Measurements from ENCODE around the gene LCE2C. TPM values are rescaled to one million over a fixed set of nuclear protein-coding genes. Genes with fewer than 3 reads are reported as not detected.

The LCE2C gene
- total RNA-seq, 1 experiment from 2014 or later, result not detected

GRCh38 chr1:152630596-152630995 is 44.5 kb upstream of the LCE2C start:
- WGBS (ENCODE audit: extremely low coverage, insufficient read length, low lambda C conversion rate), result no CpG with 5 or more reads among the region's 3 CpGs
- no peak for TF ChIP-seq CTCF (conservative IDR thresholded peaks at IDR 0.05)
- H3K9me3 Mint-ChIP-seq, result peaks cover 93 to 95% of the 10 kb centered on the region in 2 experiments
- H3K23ac ChIP-seq (ENCODE audit: insufficient read length, low read depth, low read length), result no peak overlapping the region
- no peak overlapping the region for H2BK5ac ChIP-seq (ENCODE audit: insufficient read length, low read length)
- H2BK12ac ChIP-seq (ENCODE audit: insufficient read length, low read depth, low read length), result no peak overlapping the region
- no peak overlapping the region for H3T11ph ChIP-seq (ENCODE audit: low read length)
- H3K27me3 Mint-ChIP-seq (ENCODE audit: low read depth), result peaks cover 2% of the 10 kb centered on the region; the same call in 1 of the 2 replicates
- peaks cover 88% of the 10 kb centered on the region for H3K9me3 ChIP-seq (ENCODE audit: control insufficient read depth, low read depth, low read length)
- H2AK5ac ChIP-seq (ENCODE audit: insufficient read length, low read length), result no peak overlapping the region
- no peak for DNase-seq
- no peaks in the 10 kb centered on the region for H3K27me3 ChIP-seq (ENCODE audit: insufficient read depth, low read length)
- no peak overlapping the region for H3K14ac ChIP-seq (ENCODE audit: insufficient read depth, low read length)
- H3K27ac Mint-ChIP-seq, result no peak overlapping the region
- H3K4me3 Mint-ChIP-seq, result no peak overlapping the region
- no peak overlapping the region for H2BK120ac ChIP-seq (ENCODE audit: low read depth, low read length, poor library complexity, severe bottlenecking)
- no peaks in the 10 kb centered on the region for H3K79me1 ChIP-seq (ENCODE audit: insufficient read depth, low read depth, low read length, poor library complexity, severe bottlenecking)
- H4K20me1 ChIP-seq (ENCODE audit: control insufficient read depth, insufficient read depth, insufficient read length), result no peaks in the 10 kb centered on the region
- H4K91ac ChIP-seq (ENCODE audit: insufficient read length, low read depth, low read length), result no peak overlapping the region
- no peaks in the 10 kb centered on the region for H3K79me2 ChIP-seq (ENCODE audit: insufficient read depth, low read length)
- H4K8ac ChIP-seq (replicated peaks; ENCODE audit: insufficient read length, low read depth, low read length), result no peak overlapping the region
- no peak overlapping the region for H3K27ac ChIP-seq (ENCODE audit: insufficient read length, low read depth, low read length)
- H3K23me2 ChIP-seq (ENCODE audit: insufficient read length, low read depth, low read length, poor library complexity, severe bottlenecking), result no peaks in the 10 kb centered on the region
- H2BK15ac ChIP-seq (ENCODE audit: low read depth, low read length), result no peak overlapping the region
- no peaks in the 10 kb centered on the region for H3K4me1 Mint-ChIP-seq
- no peak overlapping the region for H3K56ac ChIP-seq (ENCODE audit: insufficient read length, low read depth, low read length)
- no peak overlapping the region for H3K4ac ChIP-seq (ENCODE audit: low read depth, low read length)
- H2AFZ ChIP-seq (ENCODE audit: low read length), result no peak overlapping the region
- H3K4me1 ChIP-seq (ENCODE audit: insufficient read depth, low read length), result no peaks in the 10 kb centered on the region
- H3K18ac ChIP-seq (ENCODE audit: insufficient read length, low read depth, low read length), result no peak overlapping the region
- H3K4me2 ChIP-seq (ENCODE audit: insufficient read depth, insufficient read length, low read length), result no peak overlapping the region
- H4K5ac ChIP-seq (ENCODE audit: insufficient read length, low read depth, low read length), result no peak overlapping the region
- H2BK20ac ChIP-seq (ENCODE audit: low read depth, low read length, poor library complexity, severe bottlenecking), result no peak overlapping the region
- H3K9ac ChIP-seq (ENCODE audit: extremely low read depth, insufficient read length, low read length), result no peak overlapping the region
- H3K36me3 Mint-ChIP-seq (ENCODE audit: insufficient read depth in 1 of 3, low read depth in 3 of 3), result peaks cover 0 to 48% (median 12%) of the 10 kb centered on the region in 3 experiments; a peak in 6 of 7 replicates
